A673 (cell line): Measurements from ENCODE around the gene RPUSD2.

Experiments used
- CTCF ChIP-seq: fragments of 300-800, 200-600 bp; sonication (generic); conservative IDR thresholded peaks from 2 replicates; pipeline ENCODE4 v1.5.1; 2017; ENCODE audit warnings: low read depth, mild to moderate bottlenecking, antibody characterized with exemption, low read length, moderate library complexity, mixed read lengths
- EZH2 ChIP-seq: fragments of 200-600 bp; sonication (generic); IDR thresholded peaks from 2 replicates; pipeline ENCODE4 v1.6.1; 2017; ENCODE audit warnings: borderline replicate concordance, low read depth, mild to moderate bottlenecking, mixed read lengths, antibody characterized with exemption, low read length; ENCODE audit not compliant: poor library complexity, severe bottlenecking

- TF ChIP-seq CTCF (no peak), EZH2 (no peak)
These were observed 29.0 kb downstream of the RPUSD2 start for GRCh38 chr15:40598126-40598525.
